H1 (cell line): ENCODE results near the gene TP73. TPM values are rescaled to one million over a fixed set of nuclear protein-coding genes. Genes with fewer than 3 reads are reported as not detected.

Source experiments
- CTCF ChIA-PET: fragments of 300-600 bp; sonication (Branson Sonifier 250); formaldehyde crosslinking; loops from one replicate; lab custom pipeline; 2021; ENCODE audit not compliant: partially characterized antibody; lab: Charles Lee
- POLR2A ChIA-PET: fragments of 300-600 bp; sonication (Branson Sonifier 250); formaldehyde crosslinking; loops from one replicate; lab custom pipeline; 2021; ENCODE audit warnings: inconsistent platforms; ENCODE audit not compliant: partially characterized antibody; lab: Charles Lee
- DNase-seq, 2 experiments: peaks; one replicate each; pipeline versions ENCODE4 v3.0.0 to v3.0.0-alpha.2; 2010 to 2022; ENCODE audit warnings: low spot score in 2 of 2, low read depth in 1 of 2, mixed read lengths in 1 of 2
- FAIRE-seq: peaks from 2 replicates; lab custom pipeline; 2011; peaks lifted over from hg19 to GRCh38; lab: Jason Lieb, UNC
- H2AFZ ChIP-seq: 2 replicates; pipeline ENCODE4 v1.8.1; 2012; ENCODE audit warnings: low read length, inconsistent platforms
- H2AK5ac ChIP-seq: 2 replicates; pipeline ENCODE4 v1.6.1; 2013; ENCODE audit warnings: low read depth, low read length
- H2BK120ac ChIP-seq: replicated peaks from 2 replicates; pipeline ENCODE3; 2013; ENCODE audit warnings: low read depth, low read length, inconsistent platforms
- H2BK12ac ChIP-seq: 2 replicates; pipeline ENCODE4 v1.6.1; 2013; ENCODE audit warnings: low read depth, low read length
- H2BK15ac ChIP-seq: 2 replicates; pipeline ENCODE4 v1.6.1; 2013; ENCODE audit warnings: low read length
- H2BK20ac ChIP-seq: 2 replicates; pipeline ENCODE4 v1.6.1; 2013; ENCODE audit warnings: low read length
- H2BK5ac ChIP-seq: 2 replicates; pipeline ENCODE4 v1.6.1; 2013; ENCODE audit warnings: low read depth, low read length
- H3K14ac ChIP-seq: 2 replicates; pipeline ENCODE4 v1.6.1; 2013; ENCODE audit warnings: inconsistent platforms; ENCODE audit not compliant: insufficient read length
- H3K18ac ChIP-seq: 2 replicates; pipeline ENCODE4 v1.6.1; 2013; ENCODE audit warnings: low read length; ENCODE audit errors: extremely low read depth
- H3K23ac ChIP-seq: 2 replicates; pipeline ENCODE4 v1.6.1; 2013; ENCODE audit warnings: inconsistent platforms; ENCODE audit not compliant: insufficient read length
- H3K23me2 ChIP-seq: 2 replicates; pipeline ENCODE4 v1.6.1; 2013; ENCODE audit warnings: low read depth, low read length
- H3K27ac ChIP-seq: 2 replicates; pipeline ENCODE4 v1.6.1; 2011; ENCODE audit warnings: low read depth, low read length, inconsistent platforms
- H3K27me3 ChIP-seq, 4 experiments: replicated peaks in 1 of 4; 1 replicate in 1 of 4; 2 replicates in 3 of 4; pipeline versions ENCODE4 v1.6.1 to v1.8.1; 2011 to 2013; ENCODE audit warnings: low read length in 3 of 4, mild to moderate bottlenecking in 3 of 4, inconsistent platforms in 2 of 4, mixed read lengths in 2 of 4, moderate library complexity in 1 of 4; ENCODE audit not compliant: control insufficient read depth in 3 of 4, insufficient read depth in 3 of 4; ENCODE audit errors: extremely low read depth in 1 of 4
- H3K36me3 ChIP-seq, 4 experiments: 2 replicates each; pipeline versions ENCODE4 v1.6.1 to v1.8.1; 2011 to 2013; ENCODE audit warnings: mild to moderate bottlenecking in 4 of 4, low read length in 3 of 4, moderate library complexity in 2 of 4, control low read depth in 1 of 4, inconsistent platforms in 1 of 4; ENCODE audit not compliant: insufficient read depth in 4 of 4, control insufficient read depth in 2 of 4
- H3K4ac ChIP-seq: replicated peaks from 2 replicates; pipeline ENCODE3; 2013; ENCODE audit warnings: low read length, low read depth, mixed read lengths, inconsistent platforms; ENCODE audit not compliant: insufficient read length
- H3K4me1 ChIP-seq, 4 experiments: replicated peaks in 1 of 4; 1 replicate in 1 of 4; 2 replicates in 3 of 4; pipeline versions ENCODE4 v1.6.1 to v1.8.1; 2011 to 2013; ENCODE audit warnings: low read length in 3 of 4, inconsistent platforms in 2 of 4, mixed read lengths in 1 of 4; ENCODE audit not compliant: insufficient read depth in 4 of 4, control insufficient read depth in 3 of 4
- H3K4me2 ChIP-seq, 2 experiments: 2 replicates each; pipeline versions ENCODE4 v1.6.1 to v1.8.1; 2011 to 2013; ENCODE audit warnings: low read depth in 2 of 2, low read length in 2 of 2, control low read depth in 1 of 2, inconsistent platforms in 1 of 2, mild to moderate bottlenecking in 1 of 2; ENCODE audit not compliant: insufficient read depth in 1 of 2
- H3K4me3 ChIP-seq, 4 experiments: fragments of 200-600, 300-600 bp in 1 of 4; sonication (generic), shearing (Covaris generic), sonication (Bioruptor Twin) in 1 of 4; 2 replicates each; pipeline versions ENCODE4 v1.5.1 to v1.8.1; 2011 to 2016; ENCODE audit warnings: low read length in 4 of 4, low read depth in 3 of 4, control low read depth in 2 of 4, inconsistent platforms in 2 of 4, mild to moderate bottlenecking in 2 of 4, mixed read lengths in 1 of 4, moderate library complexity in 1 of 4; ENCODE audit not compliant: insufficient read depth in 2 of 4; ENCODE audit errors: extremely low read depth in 1 of 4
- H3K56ac ChIP-seq: replicated peaks from 2 replicates; pipeline ENCODE3; 2013; ENCODE audit warnings: low read depth, mild to moderate bottlenecking, mixed read lengths, low read length, inconsistent platforms; ENCODE audit not compliant: insufficient read length
- H3K79me1 ChIP-seq: 2 replicates; pipeline ENCODE4 v1.6.1; 2013; ENCODE audit warnings: low read depth, low read length, control low read depth
- H3K79me2 ChIP-seq, 2 experiments: 2 replicates each; pipeline versions ENCODE4 v1.6.1 to v1.8.1; 2012 to 2013; ENCODE audit warnings: low read length in 2 of 2, mild to moderate bottlenecking in 2 of 2, inconsistent platforms in 1 of 2; ENCODE audit not compliant: insufficient read depth in 2 of 2, control insufficient read depth in 1 of 2
- H3K9ac ChIP-seq, 4 experiments: replicated peaks in 1 of 4; 1 replicate in 1 of 4; 2 replicates in 3 of 4; pipeline versions ENCODE4 v1.6.1 to v1.8.1; 2011 to 2013; ENCODE audit warnings: low read depth in 3 of 4, low read length in 3 of 4, control low read depth in 2 of 4, mild to moderate bottlenecking in 2 of 4, moderate library complexity in 2 of 4, inconsistent platforms in 1 of 4; ENCODE audit errors: extremely low read depth in 1 of 4
- H3K9me3 ChIP-seq, 2 experiments: 2 replicates each; pipeline versions ENCODE4 v1.6.1 to v1.8.1; 2012 to 2013; ENCODE audit warnings: mild to moderate bottlenecking in 2 of 2, moderate library complexity in 2 of 2, control low read depth in 1 of 2, inconsistent platforms in 1 of 2, low read depth in 1 of 2, low read length in 1 of 2, mixed read lengths in 1 of 2; ENCODE audit not compliant: insufficient read depth in 2 of 2
- H4K20me1 ChIP-seq, 2 experiments: replicated peaks in 1 of 2; 2 replicates each; pipeline versions ENCODE3 to v1.8.1; 2011 to 2013; ENCODE audit warnings: inconsistent platforms in 2 of 2, low read length in 2 of 2, mild to moderate bottlenecking in 1 of 2; ENCODE audit not compliant: insufficient read depth in 2 of 2, control insufficient read depth in 1 of 2
- H4K5ac ChIP-seq: 2 replicates; pipeline ENCODE4 v1.6.1; 2013; ENCODE audit warnings: low read length, low read depth, mixed read lengths, inconsistent platforms; ENCODE audit not compliant: insufficient read length
- H4K8ac ChIP-seq: 2 replicates; pipeline ENCODE4 v1.8.0; 2013; ENCODE audit warnings: mild to moderate bottlenecking, moderate library complexity, low read length, inconsistent platforms; ENCODE audit not compliant: insufficient read depth; ENCODE audit errors: extremely low read depth
- H4K91ac ChIP-seq: replicated peaks from 2 replicates; pipeline ENCODE3; 2013; ENCODE audit warnings: low read length, mixed read lengths, inconsistent platforms; ENCODE audit not compliant: insufficient read length
- CBX5 ChIP-seq: fragments of 300-800, 300-1000 bp; sonication (generic); IDR thresholded peaks from 2 replicates; pipeline ENCODE4 v1.7.1; 2016; ENCODE audit warnings: antibody characterized with exemption, low read length, low read depth
- CEBPB ChIP-seq: IDR thresholded peaks from 2 replicates; pipeline ENCODE4 v1.6.1; 2012; ENCODE audit warnings: low read depth, low read length
- GABPA ChIP-seq: IDR thresholded peaks from 2 replicates; pipeline ENCODE4 v1.6.1; 2011; ENCODE audit warnings: mild to moderate bottlenecking, low read length, moderate library complexity, borderline replicate concordance; ENCODE audit not compliant: insufficient read depth
- GTF2F1 ChIP-seq: IDR thresholded peaks from 2 replicates; pipeline ENCODE4 v1.6.1; 2012; ENCODE audit warnings: low read depth, low read length, improper control_type of control experiment, borderline replicate concordance
- KDM5A ChIP-seq: fragments of 200-600 bp; IDR thresholded peaks from 2 replicates; pipeline ENCODE4 v1.7.1; 2012; ENCODE audit warnings: mild to moderate bottlenecking, low read length, inconsistent platforms, mixed read lengths
- NANOG ChIP-seq: IDR thresholded peaks from 2 replicates; pipeline ENCODE4 v1.6.1; 2011; ENCODE audit warnings: low read length, low read depth, mild to moderate bottlenecking, inconsistent platforms; ENCODE audit not compliant: insufficient read depth, poor library complexity, severe bottlenecking
- RFX5 ChIP-seq: IDR thresholded peaks from 2 replicates; pipeline ENCODE4 v1.6.1; 2011; ENCODE audit warnings: low read depth, low read length, improper control_type of control experiment, borderline replicate concordance
- YY1 ChIP-seq: IDR thresholded peaks from 2 replicates; pipeline ENCODE4 v1.6.1; 2011; ENCODE audit warnings: low read depth, mild to moderate bottlenecking, low read length
- WGBS, 2 experiments: shearing (Covaris generic) in 1 of 2; methylation state at CpG; one replicate each; pipeline versions ENCODE4 v1.1.6 to v1.1.7; 2013 to 2015; ENCODE audit warnings: low lambda C conversion rate in 2 of 2, mixed read lengths in 2 of 2, inconsistent platforms in 1 of 2, low coverage in 1 of 2, missing lambda C conversion rate in 1 of 2; ENCODE audit not compliant: insufficient replicate concordance in 2 of 2, insufficient coverage in 1 of 2, insufficient read length in 1 of 2; ENCODE audit errors: extremely low coverage in 1 of 2, missing lambda C conversion rate in 1 of 2; 5-methylcytosine and 5-hydroxymethylcytosine counted together
- polyA plus RNA-seq, 7 experiments: library from polyadenylated mRNA; depleted of rRNA in 3 of 7; stranded (reverse) in 5 of 7; unstranded in 2 of 7; fragments of >200 nt in 5 of 7; fragments of 200-250 nt in 2 of 7; gene quantifications; 1 replicate in 5 of 7; 2 replicates in 1 of 7; 4 replicates in 1 of 7; pipeline versions ENCODE4 v1.2.1 to v1.2.3, GENCODE V29; 2011 to 2013; ENCODE audit warnings: missing spikeins in 2 of 7, mixed read lengths in 2 of 7
- total RNA-seq: library from RNA; stranded (reverse); fragmentation: NEBNext Ultra II Directional; extraction: Animal tissue kit (Norgen Biotek cat#: 25700); gene quantifications from 2 replicates; pipeline ENCODE4 v1.2.1, GENCODE V29; 2021
- TF ChIP-seq, protein P1 (sequence below): IDR thresholded peaks from 2 replicates; pipeline ENCODE4 v1.6.1; 2011; ENCODE audit warnings: low read depth, mild to moderate bottlenecking, low read length; ENCODE audit not compliant: insufficient read depth

Gene TP73
- total and polyA plus RNA-seq, 2 of the 8 experiments (the other 6 are each of a cell fraction or from before 2014, with no cell fraction given) = 2.6 to 3.1 TPM

DNA sequence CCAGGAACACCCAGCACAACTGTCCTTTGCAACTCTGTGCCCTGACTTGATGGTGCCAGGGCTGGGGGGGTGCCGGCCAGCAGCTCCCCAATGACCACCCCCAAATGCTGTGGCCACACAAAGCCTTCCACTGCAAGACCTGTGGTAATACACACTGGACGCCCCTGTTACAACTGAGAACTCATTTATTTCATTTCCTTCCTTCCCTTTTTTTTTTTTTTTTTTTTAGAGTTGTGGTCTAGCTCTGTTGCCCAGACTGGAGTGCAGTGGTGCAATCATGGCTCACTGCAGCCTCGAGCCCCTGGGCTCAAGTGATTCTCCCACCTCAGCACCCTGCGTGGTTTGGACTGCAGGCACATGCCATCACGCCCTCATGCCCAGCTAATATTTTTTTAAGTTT lies 25.2 kb downstream of the TP73 start:
- Histone ChIP-seq H3K79me1 (no peaks in the 10 kb centered on the region), H3K27me3 (no peaks in the 10 kb centered on the region), H4K91ac (no peak overlapping the region), H3K4me2 (no peak overlapping the region), H3K23me2 (peaks cover 4% of the 10 kb centered on the region; the same call in 1 of the 2 replicates), H2BK20ac (no peak overlapping the region), H3K4ac (no peak overlapping the region), H2BK12ac (peak overlapping the region; percentile 17; the same call in 1 of the 2 replicates), H3K4me1 (peaks cover 0 to 27% (median 17%) of the 10 kb centered on the region in 4 experiments; a peak in 6 of 7 replicates), H2AK5ac (0 out of 2 replicates have a peak overlapping the region, but pooled peaks have one; percentile 6), H4K5ac (no peak overlapping the region), H2AFZ (no peak overlapping the region), H2BK15ac (no peak overlapping the region), H3K56ac (no peak overlapping the region), H2BK120ac (no peak overlapping the region), H3K9ac (no peak overlapping the region), H3K14ac (no peak overlapping the region), H3K79me2 (no peaks in the 10 kb centered on the region), H2BK5ac (no peak overlapping the region), H3K36me3 (no peaks in the 10 kb centered on the region), H3K27ac (no peak overlapping the region), H3K18ac (no peak overlapping the region), H4K20me1 (no peaks in the 10 kb centered on the region), H3K23ac (no peak overlapping the region), H3K4me3 (no peak overlapping the region), H3K9me3 (no peaks in the 10 kb centered on the region), H4K8ac (no peak overlapping the region)
- TF ChIP-seq GTF2F1 (no peak), YY1 (no peak), KDM5A (no peak), CBX5 (no peak), GABPA (no peak), RFX5 (no peak), CEBPB (no peak), NANOG (no peak)
- TF ChIP-seq, protein P1, sequence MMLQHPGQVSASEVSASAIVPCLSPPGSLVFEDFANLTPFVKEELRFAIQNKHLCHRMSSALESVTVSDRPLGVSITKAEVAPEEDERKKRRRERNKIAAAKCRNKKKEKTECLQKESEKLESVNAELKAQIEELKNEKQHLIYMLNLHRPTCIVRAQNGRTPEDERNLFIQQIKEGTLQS = no peak
- CTCF ChIA-PET = interaction anchor here (0.6 to 2.4 kb wide), 9 partner anchors 9 to 111 kb away, joined by 3 to 9 read pairs (median 4); no protein-coding TSS in a partner anchor
- WGBS, 2 experiments = 75% methylated on average over 5 of the region's 5 CpGs; no CpG with 5 or more reads in 1 of the 2 experiments
- no peak for DNase-seq
- no peak for FAIRE-seq
- POLR2A ChIA-PET = interaction anchor here (0.9 kb wide), 1 partner anchor 51 kb away, joined by 4 read pairs; no protein-coding TSS in a partner anchor
